Endodermal cell (in vitro differentiated cells): ENCODE data around the gene RARRES1. TPM values are rescaled to one million over a fixed set of nuclear protein-coding genes. Genes with fewer than 3 reads are reported as not detected.

ENCODE experiments used
- DNase-seq: peaks from one replicate; pipeline ENCODE4 v3.0.0-alpha.2; 2017
- H3K27ac ChIP-seq: 2 replicates; pipeline ENCODE4 v1.5.1; 2013; ENCODE audit warnings: mild to moderate bottlenecking, low read depth, low read length, moderate library complexity
- H3K27me3 ChIP-seq: 2 replicates; pipeline ENCODE4 v1.6.1; 2013; ENCODE audit warnings: mild to moderate bottlenecking, low read length, moderate library complexity; ENCODE audit not compliant: insufficient read depth, control insufficient read depth, poor library complexity, severe bottlenecking
- H3K36me3 ChIP-seq: 2 replicates; pipeline ENCODE4 v1.7.0; 2013; ENCODE audit warnings: mild to moderate bottlenecking, low read length, moderate library complexity; ENCODE audit not compliant: control insufficient read depth, insufficient read depth
- H3K4me1 ChIP-seq: one replicate; pipeline ENCODE4 v1.7.0; 2013; ENCODE audit warnings: low read length; ENCODE audit not compliant: control insufficient read depth, insufficient read depth
- H3K4me3 ChIP-seq: 2 replicates; pipeline ENCODE4 v1.5.1; 2013; ENCODE audit warnings: mild to moderate bottlenecking, low read length, moderate library complexity
- H3K9ac ChIP-seq: 2 replicates; pipeline ENCODE4 v1.6.1; 2013; ENCODE audit warnings: mild to moderate bottlenecking, low read length, moderate library complexity; ENCODE audit not compliant: poor library complexity, severe bottlenecking; ENCODE audit errors: extremely low read depth
- H3K9me3 ChIP-seq: 2 replicates; pipeline ENCODE4 v1.6.1; 2013; ENCODE audit warnings: mild to moderate bottlenecking, low read length, moderate library complexity; ENCODE audit not compliant: control insufficient read depth
- H3K27ac Mint-ChIP-seq: 2 replicates; pipeline ENCODE4 v1.8.0; 2020; ENCODE audit warnings: mixed read lengths
- H3K27me3 Mint-ChIP-seq: 2 replicates; pipeline ENCODE4 v1.8.0; 2021; ENCODE audit warnings: mild to moderate bottlenecking, mixed read lengths; ENCODE audit not compliant: insufficient read depth
- H3K36me3 Mint-ChIP-seq: 2 replicates; pipeline ENCODE4 v1.8.0; 2020; ENCODE audit warnings: low read depth, mixed read lengths
- H3K4me1 Mint-ChIP-seq: 2 replicates; pipeline ENCODE4 v1.8.0; 2020; ENCODE audit warnings: mixed read lengths
- H3K4me3 Mint-ChIP-seq: 2 replicates; pipeline ENCODE4 v1.8.0; 2020; ENCODE audit warnings: mild to moderate bottlenecking, moderate library complexity, mixed read lengths
- H3K9me3 Mint-ChIP-seq: 2 replicates; pipeline ENCODE4 v1.8.0; 2020; ENCODE audit warnings: mild to moderate bottlenecking, mixed read lengths
- CTCF ChIP-seq: fragments of 200-600 bp; sonication (generic); conservative IDR thresholded peaks from 2 replicates; pipeline ENCODE4 v1.5.0; 2021; ENCODE audit warnings: antibody characterized with exemption, mild to moderate bottlenecking
- WGBS, 2 experiments: methylation state at CpG; one replicate each; pipeline versions ENCODE4 v1.1.5 to v1.1.7; 2013; ENCODE audit warnings: missing lambda C conversion rate in 2 of 2, mixed read lengths in 1 of 2; ENCODE audit not compliant: insufficient coverage in 1 of 2, insufficient read length in 1 of 2; 5-methylcytosine and 5-hydroxymethylcytosine counted together
- total RNA-seq, 2 donors: library from RNA; stranded (reverse); fragmentation: NEBNext Ultra II Directional in 1 of 2; extraction: Animal tissue kit (Norgen Biotek cat#: 25700) in 1 of 2; gene quantifications; 2 replicates in 1 of 2; 3 replicates in 1 of 2; pipeline ENCODE4 v1.2.1, GENCODE V29; 2021

Gene RARRES1
- total RNA-seq, 2 donors from 2014 or later, result 0.58 to 0.95 TPM

GRCh38 chr3:158770741-158771350 is 38.6 kb upstream of the RARRES1 start:
- no peaks in the 10 kb centered on the region for H3K36me3 ChIP-seq
- peaks cover 6% of the 10 kb centered on the region for H3K4me1 ChIP-seq
- no peaks in the 10 kb centered on the region for H3K27me3 ChIP-seq
- no peaks in the 10 kb centered on the region for H3K9me3 Mint-ChIP-seq
- 93 to 96% methylated on average over 2 to 4 of the region's 4 CpGs for WGBS, 2 experiments
- no peak for DNase-seq
- H3K27ac Mint-ChIP-seq, result no peak overlapping the region
- H3K4me3 Mint-ChIP-seq, result no peak overlapping the region
- no peaks in the 10 kb centered on the region for H3K9me3 ChIP-seq
- no peaks in the 10 kb centered on the region for H3K36me3 Mint-ChIP-seq
- no peak overlapping the region for H3K9ac ChIP-seq
- H3K27me3 Mint-ChIP-seq, result no peaks in the 10 kb centered on the region
- H3K4me3 ChIP-seq, result no peak overlapping the region
- no peak for TF ChIP-seq CTCF
- H3K4me1 Mint-ChIP-seq, result peaks cover 6% of the 10 kb centered on the region
- no peak overlapping the region for H3K27ac ChIP-seq

DNA sequence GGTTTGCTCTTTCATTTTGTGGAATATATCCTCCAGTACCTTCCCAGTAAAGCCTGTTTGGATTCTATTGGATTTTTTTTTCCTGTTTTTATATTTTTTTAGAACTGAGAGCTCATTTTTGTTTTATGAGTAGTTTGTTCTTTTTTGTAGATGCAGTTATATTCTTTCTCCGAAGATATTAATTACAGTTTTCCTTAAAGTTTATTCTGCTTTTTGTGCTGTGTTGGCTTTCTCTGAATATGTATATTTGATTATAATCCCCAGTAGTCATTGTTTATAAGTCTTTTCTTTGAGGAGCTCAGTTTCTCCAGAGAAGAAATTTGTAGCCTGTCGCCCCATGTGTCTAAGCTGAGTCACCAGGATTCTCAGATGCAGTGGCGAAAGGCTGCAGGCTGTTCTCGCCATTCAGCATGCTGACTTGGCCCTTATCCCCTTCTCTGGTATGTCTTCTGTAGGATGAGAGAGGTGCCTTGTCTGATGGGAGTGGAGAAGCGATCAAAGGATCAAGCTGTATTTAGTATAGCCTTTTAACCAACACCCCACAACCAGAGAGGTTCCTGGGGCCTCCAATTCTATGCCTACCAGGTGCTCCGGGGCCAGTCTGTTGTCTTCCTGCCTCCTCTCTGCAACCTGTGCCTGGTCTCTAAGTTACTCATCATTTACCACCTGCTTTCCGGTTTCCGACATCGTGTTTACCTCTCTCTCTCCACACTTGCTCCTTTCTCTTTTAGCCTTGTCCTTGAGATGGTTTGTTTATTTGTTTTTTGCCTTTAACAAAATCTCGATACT is 37.9 kb upstream of the RARRES1 start:
- Histone ChIP-seq H3K27me3 (no peaks in the 10 kb centered on the region), H3K27ac (no peak overlapping the region), H3K36me3 (no peaks in the 10 kb centered on the region), H3K4me1 (peaks cover 6% of the 10 kb centered on the region), H3K9me3 (no peaks in the 10 kb centered on the region), H3K4me3 (no peak overlapping the region), H3K9ac (no peak overlapping the region)
- no peaks in the 10 kb centered on the region for H3K9me3 Mint-ChIP-seq
- no peaks in the 10 kb centered on the region for H3K36me3 Mint-ChIP-seq
- no peak overlapping the region for H3K4me3 Mint-ChIP-seq
- no peak overlapping the region for H3K27ac Mint-ChIP-seq
- TF ChIP-seq CTCF, result no peak
- WGBS, 2 experiments, result 92 to 100% methylated on average over 5 to 9 of the region's 10 CpGs
- H3K27me3 Mint-ChIP-seq, result no peaks in the 10 kb centered on the region
- peaks cover 6% of the 10 kb centered on the region for H3K4me1 Mint-ChIP-seq
- DNase-seq, result no peak

DNA sequence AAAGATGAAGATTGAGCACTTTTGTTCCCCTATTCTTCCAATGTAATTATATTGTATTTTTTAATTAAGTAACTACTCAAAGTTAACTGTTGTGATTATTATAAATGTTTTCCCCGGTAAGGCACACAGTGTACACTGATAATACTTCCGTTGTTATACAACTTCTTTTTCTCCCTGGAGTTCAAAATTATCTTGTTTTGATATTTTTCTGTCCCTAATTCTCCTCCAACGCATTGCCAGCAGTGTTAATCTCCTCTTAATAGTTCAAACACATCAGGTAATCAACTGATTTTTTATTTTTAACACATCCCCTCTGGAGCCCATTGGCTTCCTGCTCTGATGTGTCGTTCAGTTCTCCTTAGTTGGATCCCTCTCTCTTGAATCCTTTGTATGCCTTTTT is 37.3 kb upstream of the RARRES1 start:
- H3K4me3 Mint-ChIP-seq, result no peak overlapping the region
- H3K27me3 ChIP-seq, result no peaks in the 10 kb centered on the region
- no peak overlapping the region for H3K27ac Mint-ChIP-seq
- H3K27me3 Mint-ChIP-seq, result no peaks in the 10 kb centered on the region
- no peak overlapping the region for H3K4me3 ChIP-seq
- peaks cover 6% of the 10 kb centered on the region for H3K4me1 ChIP-seq
- 89% methylated on average over 4 of the region's 4 CpGs; no CpG with 5 or more reads in 1 of the 2 experiments for WGBS, 2 experiments
- no peaks in the 10 kb centered on the region for H3K36me3 ChIP-seq
- H3K27ac ChIP-seq, result no peak overlapping the region
- no peaks in the 10 kb centered on the region for H3K36me3 Mint-ChIP-seq
- H3K9me3 ChIP-seq, result no peaks in the 10 kb centered on the region
- DNase-seq, result no peak
- TF ChIP-seq CTCF, result no peak
- no peak overlapping the region for H3K9ac ChIP-seq
- H3K4me1 Mint-ChIP-seq, result peaks cover 6% of the 10 kb centered on the region
- no peaks in the 10 kb centered on the region for H3K9me3 Mint-ChIP-seq
